Hindlimb muscle (tissue), 1 donor: ENCODE results near the gene GTF3C1. TPM values are rescaled to one million over a fixed set of nuclear protein-coding genes. Genes with fewer than 3 reads are reported as not detected.

Source experiments
- DNase-seq: peaks from one replicate; pipeline ENCODE4 v3.0.0-alpha.2; 2013
- polyA plus RNA-seq: library from polyadenylated mRNA; unstranded; fragments of 120-200 nt; gene quantifications from one replicate; pipeline ENCODE4 v1.2.1, GENCODE V29; 2013; ENCODE audit not compliant: insufficient read length

The GTF3C1 gene
- polyA plus RNA-seq, 1 donor, result 53.4 TPM

DNA sequence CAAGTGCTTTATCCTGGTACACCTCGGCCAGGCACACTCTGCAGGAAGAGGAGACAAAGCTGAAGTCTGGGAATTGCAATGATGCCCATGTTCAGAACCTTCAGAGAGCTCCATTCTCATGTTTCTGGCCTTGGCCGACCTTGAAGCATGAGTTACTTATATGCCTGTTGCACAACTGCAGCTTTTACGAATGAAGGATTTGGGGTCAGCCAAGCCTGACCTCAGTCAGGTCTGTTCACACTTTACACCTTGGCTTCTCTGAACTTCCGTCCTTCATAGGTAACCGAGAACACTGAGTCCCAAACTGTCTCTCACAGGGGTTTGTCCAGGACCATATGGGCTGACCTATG is 66.7 kb downstream of the GTF3C1 start:
- DNase-seq, result no peak

DNA sequence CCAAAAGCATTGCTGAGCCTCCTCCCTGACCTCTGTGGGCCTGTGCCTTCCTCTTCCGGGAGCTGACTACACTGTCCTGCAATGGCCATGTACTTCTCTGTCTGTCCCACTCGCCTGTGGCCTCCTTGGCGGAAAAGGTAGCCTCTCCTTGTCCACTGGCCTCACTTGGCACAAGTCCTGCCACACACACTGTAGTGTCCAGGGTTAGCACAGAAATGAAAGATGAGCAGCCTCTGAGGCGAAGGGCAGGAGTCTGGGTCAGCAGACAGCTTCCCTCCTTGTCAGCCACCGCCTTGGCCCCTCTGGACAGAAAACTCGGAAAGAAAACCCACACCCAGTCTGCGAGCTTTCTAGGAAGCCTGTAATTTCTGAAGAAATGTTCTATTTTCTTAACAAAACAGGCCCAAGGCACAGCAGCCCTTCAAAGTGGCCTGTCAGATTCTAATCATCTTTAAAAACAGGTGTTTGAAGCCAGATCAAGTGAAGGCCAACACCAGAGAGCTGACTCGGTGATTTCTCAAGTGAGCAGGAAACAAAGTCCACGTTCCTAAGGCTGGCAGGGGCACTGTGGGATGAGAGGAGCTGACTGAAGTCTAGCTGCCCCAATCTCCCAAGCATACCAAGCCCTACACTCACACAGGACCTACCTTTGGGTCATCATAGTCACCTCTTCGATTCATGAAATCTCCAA is 67.2 kb downstream of the GTF3C1 start:
- no peak for DNase-seq

DNA sequence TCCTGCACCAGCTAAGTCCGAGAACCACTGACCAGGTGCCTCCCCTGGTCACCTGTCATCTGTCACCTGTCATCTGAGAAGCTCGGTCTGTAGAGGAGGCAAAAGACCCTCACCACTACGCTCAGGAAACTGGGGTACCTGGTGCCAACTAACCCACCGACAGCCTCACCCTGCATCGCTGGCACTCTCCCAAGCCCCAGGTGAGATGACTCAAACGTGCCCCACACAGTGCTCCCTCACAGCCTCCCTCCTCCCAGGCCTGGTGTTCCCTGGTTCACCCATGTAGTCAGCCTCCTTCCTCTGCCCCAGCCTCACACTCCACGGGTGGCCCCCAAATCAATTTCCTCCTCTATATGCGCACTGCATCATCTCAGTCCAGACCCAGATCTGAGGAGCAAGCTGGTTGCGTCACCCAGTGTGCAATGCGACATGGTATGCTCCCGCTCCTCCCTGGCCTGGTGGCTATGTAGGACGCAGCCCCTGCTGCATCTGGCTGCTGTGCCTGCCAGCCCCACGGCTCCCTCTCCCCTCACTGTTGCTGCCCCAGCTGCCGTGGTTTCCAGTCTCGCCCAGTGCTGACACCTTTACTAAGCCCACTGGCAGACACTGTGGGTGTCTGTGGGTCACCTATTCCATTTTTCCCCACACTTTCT is 68.3 kb downstream of the GTF3C1 start:
- no peak for DNase-seq

DNA sequence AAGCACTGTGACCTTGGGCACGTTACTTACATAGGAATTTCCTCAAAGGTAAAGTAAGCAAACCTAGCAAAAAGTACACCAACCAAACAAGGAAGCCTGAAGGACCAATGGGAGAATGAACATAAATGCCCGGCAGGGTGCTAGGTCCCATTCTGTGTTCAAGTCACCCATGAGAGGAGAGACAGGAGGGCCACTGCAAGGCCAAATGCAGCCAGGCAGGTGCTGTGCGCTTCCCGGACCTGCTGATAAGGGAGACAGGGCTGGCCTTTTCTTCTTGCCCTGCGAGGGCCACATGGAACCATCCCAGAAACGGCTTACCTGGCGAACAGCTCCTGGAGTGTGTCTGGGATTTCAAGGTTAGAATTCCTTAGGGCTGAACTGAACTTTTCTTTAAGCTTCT is 69.0 kb downstream of the GTF3C1 start:
- no peak for DNase-seq

DNA sequence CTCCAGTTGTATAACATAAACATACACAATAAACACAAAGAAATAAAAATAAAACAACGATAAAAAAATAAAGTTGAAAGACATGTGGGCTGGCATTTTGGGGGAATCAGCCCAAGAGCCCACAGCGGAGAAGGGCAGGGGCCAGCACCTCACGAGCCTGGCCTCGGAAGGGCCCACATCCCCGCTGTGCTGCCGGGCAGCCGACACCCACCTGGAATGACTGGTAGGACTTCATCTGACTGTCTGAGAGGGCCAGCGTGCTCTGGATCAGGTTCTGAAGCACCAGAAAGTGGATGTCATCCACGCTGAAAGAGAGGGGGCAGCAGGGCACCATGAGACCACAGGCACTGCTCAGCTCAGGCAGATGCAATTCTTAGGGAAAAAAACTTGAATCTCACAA is 73.5 kb downstream of the GTF3C1 start:
- no peak for DNase-seq

DNA sequence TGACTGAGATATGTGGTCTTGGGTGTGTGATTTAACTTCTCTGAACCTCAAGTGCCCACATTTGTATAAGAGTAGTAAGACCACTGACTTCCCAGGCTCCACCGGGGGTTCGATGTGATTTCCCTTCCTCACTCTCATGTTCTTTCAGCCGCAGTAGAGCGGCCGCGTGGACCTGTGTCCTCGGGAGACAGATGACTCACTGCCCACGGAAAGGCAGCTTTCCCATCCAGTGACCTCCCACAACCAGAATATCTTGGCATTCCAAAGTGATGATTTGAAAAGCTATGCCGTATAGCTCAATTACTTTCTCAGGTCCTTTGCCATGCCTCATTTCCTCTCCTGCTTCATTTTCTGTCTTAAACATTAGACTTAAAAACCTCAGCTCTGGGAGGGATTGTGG is 74.2 kb downstream of the GTF3C1 start:
- DNase-seq, result no peak

DNA sequence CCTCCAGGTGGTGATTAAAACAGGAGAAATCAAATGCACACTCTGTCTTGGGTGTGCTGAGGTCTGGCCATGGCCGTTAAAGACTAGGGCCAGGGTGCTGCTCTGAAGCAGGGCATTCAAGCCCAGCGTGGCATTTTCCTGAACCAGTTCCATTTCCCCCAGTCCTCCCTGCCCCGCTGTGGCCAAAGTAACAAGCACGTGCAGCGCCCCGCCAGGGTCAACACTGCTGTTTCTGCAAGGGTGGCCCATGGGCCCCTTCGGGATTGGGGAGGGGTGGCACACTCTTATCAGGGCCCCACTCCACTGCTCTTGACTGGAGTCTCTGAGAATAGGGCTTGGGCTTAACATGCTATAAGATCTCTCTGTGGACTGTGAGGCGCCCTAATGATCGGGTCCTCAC is 74.8 kb downstream of the GTF3C1 start:
- no peak for DNase-seq

DNA sequence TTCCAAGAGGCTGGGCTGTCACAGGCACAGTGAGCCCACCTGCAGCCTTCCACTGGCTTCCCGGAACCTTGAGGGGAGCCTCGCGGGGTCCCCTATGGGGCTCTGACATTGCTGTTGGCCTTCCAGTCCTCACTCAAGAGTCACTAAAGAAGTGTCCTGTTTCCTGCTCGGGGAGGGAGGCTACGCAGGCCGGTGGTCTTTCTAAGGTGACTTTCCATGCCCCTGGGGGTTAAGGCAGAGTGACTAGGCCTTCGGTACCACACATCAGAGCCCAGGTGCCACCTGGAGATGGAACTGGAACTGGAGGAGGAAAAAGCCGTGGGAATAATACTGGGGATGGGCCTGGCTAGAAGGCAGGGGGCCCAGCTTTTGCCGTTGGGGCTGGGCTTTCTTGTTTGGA is 75.7 kb downstream of the GTF3C1 start:
- no peak for DNase-seq

DNA sequence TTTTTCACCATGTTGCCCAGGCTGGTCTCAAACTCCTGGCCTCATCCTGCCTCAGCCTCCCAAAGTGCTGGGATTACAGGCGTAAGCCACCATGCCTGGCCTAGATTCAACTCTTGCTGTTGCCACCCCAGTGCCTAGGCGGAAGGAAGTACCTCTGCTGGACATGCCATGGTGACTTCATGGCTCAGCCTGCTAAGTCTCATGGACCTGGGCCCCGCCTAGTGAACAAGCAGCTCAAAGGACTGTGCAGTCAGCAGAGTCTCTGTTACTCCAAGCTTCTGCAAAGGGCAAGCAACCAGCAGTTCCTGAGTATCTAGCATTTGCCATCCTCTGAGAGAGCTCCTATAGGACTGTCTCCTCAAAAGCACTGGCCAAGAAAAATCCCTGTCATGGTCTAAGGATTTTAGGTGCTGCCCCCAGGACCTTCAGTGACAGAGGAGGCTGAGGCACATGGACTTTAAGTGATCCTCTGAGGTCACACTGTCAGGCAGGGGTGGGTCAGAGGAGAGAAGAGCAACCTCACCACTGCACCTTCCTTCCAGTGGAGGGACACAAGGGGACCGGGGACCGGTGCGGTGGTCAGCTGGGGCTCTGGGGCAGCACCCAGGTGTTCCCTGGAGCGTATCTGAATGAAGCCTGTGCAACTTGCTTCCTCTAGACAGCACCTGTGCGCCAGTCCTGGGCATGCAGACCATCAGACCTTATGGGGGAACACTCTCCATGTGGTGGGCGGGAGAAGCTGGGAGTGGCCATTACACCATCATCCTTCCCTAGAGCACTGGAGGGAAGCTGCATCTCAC is 76.4 kb downstream of the GTF3C1 start:
- DNase-seq, result no peak

DNA sequence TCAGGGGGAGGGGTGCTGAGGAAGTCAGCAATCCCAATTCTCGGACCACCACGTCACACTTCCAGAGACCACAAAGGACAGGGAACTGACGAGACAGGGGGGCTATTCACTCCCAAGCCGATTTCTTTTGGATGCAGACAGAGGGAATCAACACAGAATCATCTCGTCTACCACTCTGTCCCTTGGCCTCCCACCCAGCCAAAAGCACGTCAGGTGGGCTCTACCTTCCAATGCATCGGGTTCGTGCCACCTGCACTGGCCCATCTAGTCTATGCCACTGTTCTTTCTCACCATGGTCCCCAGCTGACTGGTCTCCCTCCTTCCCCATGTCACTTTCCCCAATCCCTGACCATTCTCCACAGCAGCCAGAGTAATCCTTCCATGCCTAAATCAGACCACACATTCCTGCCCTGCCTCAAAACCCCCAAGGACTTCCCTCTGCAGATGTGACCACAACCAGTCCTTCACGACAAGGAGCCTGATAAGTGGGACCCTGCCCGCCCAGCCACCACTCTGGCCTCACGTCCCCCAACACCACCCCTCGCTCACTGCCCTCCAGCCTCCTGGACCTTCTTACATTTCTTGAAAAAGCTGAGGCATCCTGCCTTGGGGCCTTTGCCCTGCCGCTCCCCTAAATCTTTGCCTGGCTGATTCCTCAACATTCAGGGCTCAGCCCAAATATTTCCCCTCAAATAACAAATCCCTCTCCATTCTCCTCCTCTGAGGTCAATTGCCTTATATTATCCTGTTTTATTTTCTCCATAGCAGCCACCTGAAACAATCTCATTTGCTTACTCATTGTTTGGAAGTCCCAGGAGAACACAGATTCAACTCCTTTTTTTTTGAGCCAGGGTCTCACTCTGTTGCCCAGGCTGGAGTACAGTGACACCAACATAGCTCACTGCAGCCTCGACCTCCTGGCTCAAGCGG is 77.4 kb downstream of the GTF3C1 start:
- no peak for DNase-seq

DNA sequence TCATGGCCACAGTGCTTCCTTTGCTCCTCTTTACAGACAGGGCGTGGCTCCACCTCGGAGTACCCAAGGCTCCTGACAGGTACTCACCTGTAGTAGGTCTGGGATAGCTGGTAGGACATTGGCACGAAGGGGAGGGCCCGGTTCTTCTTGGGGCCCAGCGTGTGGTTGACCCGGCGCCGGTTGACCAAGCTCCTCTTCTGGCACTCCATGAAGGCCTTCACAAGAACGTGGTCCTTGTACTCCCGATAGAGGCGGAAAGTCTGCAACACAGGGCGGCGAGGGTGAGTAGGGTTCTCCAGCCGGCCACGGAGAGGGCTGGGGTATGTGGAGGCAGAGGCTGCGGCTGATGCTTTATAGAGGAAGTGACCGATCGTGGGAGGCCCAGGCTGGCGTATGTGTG is 78.1 kb downstream of the GTF3C1 start:
- no peak for DNase-seq

DNA sequence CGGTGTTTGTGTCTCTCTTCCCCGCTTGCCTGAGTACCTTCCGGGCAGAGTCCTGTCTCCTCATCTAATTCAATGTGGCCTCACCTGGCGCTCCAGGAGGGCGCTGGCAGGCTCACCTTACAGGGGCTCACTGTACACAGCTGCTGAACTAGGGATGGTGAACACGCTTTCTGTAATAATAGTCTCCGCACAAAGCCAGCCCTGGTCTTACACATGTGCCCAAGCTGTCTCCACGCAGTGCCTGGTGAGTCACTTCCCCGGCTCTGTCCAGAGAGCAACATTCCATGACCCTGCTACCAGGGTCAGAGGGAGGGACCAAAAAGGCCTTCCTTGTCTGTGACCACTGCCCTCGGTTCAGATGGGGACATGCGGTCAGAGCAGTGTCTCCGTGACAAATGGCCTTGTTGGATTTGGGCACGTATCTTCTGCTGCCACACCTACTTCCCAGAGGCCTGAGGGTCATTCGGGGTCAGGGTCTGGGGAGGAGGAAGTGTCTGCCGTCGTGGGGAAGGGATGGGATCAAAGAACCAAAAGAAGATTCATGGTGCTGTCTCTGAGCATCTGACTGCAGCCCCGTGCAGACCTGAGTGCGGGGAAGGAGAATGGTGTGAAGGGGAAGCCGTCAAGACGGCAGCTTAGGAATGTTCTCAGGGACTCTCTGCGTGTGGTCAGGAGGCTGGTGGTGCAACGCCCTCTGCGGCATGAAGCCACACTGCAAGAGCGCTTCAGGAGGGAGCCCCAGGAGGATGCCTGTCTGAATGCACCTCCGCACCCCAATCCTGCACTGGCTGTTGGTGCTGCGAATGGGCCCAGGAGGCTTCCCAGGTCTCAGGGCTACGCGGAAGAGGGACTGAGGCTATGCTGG is 78.9 kb downstream of the GTF3C1 start:
- DNase-seq, result no peak

DNA sequence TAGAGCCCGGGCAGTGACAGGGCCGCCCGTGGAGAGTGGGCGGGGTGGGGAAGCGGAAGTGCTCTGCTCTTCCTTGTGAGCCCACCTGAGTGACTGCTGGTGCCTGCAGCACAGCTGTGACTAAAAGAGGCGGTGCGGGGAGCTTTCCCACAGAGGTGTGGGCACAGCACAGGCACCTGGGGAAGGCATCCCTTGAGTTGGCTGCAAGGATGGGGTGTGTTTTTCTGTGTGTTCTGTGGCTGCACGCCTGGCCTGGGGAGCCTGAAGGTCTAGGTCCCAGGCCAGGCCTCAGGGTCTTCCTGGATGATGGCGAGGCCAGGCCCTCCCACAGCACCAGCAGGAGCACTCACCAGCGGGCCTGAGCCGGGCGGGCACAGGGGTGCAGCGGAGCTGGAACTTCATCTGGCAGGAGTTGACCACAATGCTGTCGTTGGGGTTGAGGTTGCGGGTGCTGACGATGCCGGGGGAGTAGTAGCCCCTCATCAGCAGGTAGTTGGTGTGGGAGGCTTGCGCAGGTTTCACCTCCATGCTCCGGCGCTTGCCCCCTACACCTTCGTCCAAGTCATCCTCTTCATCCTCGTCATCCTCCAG is 80.7 kb downstream of the GTF3C1 start:
- no peak for DNase-seq

DNA sequence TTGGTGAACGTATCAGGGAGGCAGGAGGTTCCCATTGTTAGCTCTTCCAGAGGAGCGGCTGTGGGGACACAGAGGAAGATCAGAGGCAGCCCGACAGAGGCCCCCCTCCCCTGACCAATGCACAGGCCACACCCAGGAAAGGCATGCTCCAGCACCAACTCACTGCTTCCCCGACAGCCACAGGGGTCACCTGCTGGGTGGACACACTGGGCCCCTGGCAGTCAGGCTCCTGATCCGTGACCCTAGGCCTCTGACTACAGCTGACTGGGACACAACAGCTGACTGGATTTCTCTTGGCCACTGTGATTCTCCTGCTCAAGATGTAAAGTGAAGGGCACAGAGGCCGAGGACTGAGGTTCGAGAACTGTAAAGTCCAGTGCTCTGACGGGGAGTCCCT is 84.2 kb downstream of the GTF3C1 start:
- DNase-seq, result no peak

DNA sequence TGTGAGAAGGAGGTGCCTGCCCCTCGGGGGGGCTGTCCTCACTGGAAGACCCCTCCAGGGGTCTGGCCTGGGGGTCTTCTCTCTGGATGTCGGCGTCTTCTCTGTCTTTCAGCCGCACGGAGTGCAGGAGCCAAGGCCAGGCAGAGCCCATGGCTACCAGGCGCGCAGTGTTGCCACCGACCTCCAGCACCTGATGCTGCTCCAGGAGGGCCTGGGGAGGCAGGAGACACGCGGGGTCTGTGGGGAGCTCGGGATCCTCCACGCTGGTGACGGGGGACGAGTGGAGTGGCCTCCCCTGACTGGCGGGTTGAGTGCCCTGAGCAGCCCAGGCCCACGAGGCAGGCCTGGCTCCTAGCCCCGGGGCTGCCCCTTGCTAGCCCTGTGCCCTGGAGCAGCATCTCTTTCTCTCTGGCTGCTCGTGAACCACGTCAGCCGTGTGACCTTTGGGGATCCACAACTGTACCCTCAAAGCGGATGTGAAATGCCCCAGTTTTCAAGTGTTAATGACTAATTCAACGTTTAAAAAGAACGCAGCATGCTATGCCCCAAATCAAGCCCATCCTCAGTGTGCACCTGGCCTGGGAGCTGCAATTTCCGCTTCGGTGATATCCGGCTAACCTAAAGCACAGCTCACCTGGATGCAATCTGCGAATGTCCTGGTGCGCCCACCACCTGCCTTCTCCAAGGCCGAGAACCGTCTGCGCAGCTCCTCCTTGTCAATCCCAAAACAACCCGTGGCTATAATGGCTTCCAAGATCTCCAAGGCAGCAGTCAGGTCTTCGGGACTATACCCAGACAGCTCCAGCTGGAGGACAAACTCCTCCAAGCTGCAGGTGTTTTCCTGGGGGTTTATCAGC is 84.9 kb downstream of the GTF3C1 start:
- DNase-seq, result no peak

DNA sequence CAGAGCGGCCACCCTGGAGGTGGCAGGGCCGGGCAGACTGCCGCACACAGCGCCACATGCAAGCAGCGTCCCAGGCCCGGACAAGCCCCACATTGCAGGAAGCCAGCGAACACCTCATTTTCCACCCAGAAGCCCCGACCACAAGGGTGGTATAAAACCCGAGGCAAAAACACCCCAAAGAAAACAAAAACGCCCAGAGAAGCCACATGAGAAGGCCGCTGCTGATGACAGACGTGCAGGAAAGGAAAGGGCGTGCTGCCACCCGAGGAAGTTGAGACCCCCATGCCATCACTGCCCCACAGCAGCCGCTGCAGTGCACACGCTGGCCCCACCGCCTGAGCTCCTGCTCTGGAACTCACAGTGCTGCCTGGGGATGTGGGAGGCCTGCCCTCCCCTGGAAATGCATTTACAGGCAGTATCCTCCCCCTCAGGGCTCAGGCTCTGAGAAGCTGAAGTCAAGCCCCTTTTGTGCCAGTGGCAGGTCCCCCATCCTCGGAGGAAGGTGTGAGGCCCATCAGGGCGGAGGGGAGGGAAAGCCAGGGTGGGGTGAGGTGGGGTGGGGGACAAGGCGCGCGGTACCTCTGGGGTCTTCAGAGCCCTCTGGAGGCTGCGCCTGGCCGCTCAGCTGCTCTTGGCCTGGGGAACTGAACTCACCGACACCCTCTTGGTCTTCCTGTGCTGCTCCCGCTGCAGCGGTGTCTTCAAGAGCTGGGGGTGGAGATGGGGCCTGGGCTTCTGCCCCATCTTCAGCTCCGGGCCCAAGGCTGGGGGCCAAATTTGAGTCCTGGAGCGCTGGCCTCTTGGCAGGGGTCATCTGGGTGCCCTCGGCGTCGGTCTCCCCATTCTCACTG is 85.7 kb downstream of the GTF3C1 start:
- no peak for DNase-seq

DNA sequence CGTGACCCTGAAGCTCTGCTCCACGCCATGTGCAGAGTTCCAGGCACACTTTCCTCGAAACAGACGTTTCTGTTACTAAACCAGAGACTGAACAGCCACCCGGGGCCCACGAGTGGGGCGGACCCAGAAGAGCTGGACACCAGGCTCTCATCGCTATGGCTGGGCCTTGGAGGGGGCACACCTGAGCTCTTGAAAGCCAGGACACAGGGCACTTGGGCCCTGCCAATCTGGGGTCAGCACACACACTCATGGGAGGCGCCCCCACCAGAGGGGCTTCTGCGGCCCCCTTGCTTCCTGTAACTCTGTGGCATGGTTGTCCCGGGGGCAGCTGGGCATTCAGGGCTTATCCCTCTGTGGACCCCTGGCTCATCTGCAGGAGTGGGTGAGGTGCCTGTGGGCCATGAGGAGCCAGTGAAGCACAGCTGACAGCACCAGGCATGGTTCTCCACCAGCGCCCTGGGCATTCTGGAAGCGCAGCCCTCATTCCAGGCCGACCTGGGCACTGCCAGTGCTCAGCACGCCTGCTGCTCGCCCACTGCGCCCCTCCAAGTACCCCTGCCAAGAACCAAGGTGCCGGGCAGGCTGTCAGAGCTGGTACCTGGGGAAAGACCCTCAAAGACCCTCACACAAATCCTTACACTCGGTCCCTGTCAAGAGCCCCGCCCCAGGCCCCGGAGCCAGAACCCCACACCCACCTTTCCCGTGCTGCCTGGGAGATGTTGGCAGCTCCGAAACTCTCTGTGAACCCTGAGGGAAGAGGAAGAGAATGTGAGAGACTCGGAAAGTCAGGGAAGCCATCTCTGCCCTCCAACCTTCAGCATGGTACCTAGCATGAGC is 86.6 kb downstream of the GTF3C1 start:
- no peak for DNase-seq

DNA sequence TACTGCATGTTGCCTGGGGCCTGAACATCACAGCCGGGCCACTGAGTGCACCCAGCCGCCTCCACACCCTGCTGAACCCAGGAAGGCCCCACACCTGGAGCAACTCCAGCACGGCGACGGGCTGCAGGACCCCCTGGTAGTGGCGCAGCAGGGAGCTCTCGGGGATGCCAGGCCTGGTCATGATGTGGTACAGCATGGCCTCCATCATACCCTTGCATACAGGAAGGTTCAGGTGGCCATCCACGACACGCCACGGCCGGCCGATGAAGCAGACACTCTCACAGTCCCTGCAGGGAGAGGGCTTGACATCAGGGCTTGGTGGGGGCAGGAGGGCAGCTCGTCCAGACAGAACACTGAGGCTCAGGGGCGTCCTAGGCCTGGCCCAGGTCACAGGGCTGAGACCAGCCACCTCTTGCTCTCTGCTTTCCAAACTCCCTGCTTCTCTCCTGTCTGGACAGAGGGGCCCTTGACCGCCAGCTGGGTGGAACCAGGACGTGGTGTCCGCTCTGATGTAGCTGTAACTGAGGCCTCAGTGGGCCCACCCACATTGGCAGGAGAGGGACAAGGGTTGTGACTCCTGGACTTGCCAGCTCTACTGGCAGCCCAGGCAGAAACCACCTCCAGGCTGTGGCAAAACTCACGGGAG is 87.4 kb downstream of the GTF3C1 start:
- no peak for DNase-seq
